HG03469 (cell line): ENCODE results near the gene TFEB.
"Not testable (repeated sequence)": the region's sequence is repeated elsewhere in the genome, so short reads cannot be mapped to it uniquely, and the experiment has no call there.

Source experiments
- ATAC-seq: cut with Tn5 transposase; IDR thresholded peaks from one replicate; pipeline ENCODE4 v1.9.1; 2021; ENCODE audit warnings: mild to moderate bottlenecking, moderate library complexity, moderate number of reproducible peaks; ENCODE audit not compliant: unreplicated experiment

Gene TFEB

DNA sequence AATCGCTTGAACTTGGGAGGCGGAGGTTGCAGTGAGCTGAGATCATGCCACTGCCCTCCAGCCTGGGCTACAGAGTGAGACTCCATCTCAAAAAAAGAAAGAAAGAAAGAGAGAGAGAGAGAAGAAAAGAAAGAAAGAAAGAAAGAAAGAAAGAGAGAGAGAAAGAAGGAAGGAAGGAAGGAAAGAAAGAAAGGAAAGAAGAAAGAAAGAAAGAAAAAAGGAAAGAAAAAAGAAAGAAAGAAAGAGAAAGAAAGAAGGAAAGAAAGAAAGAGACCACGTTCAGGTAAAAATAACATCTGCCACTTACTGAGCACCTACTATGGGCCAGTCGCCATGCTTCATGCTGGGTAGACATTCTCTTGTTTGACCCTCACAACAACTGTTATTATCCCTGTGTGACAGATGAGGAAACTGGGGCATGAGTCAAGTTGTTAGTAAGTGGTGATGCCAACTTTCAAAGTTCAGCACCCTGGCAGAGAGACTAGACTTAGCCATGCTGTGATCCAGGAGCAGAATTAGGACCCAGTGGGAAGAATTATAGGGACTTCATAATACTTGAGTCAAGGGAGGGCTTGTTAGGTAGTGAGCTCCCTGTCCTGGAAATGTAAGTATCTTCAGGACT, 30.7 kb upstream of the TFEB start:
- not testable (repeated sequence) for ATAC-seq

DNA sequence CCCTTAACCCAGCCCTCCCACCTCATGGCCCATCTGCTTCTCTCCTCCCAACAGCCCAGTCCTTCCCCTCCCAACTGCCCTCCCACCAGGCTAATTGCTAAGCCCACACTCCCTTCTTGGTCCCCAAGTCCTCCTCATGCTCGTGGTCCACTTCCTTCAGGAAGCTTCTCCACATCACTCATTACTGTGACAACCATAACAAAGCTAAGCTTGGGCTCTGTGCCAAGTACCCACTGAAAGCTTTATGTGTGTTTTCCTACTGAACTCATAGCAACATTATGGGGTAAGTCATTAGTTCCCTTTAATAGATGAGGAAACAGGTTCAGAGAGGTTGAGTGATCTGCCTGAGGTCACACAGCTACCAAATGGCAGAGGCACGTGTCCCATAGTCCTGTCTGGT, 28.1 kb upstream of the TFEB start:
- no peak for ATAC-seq

DNA sequence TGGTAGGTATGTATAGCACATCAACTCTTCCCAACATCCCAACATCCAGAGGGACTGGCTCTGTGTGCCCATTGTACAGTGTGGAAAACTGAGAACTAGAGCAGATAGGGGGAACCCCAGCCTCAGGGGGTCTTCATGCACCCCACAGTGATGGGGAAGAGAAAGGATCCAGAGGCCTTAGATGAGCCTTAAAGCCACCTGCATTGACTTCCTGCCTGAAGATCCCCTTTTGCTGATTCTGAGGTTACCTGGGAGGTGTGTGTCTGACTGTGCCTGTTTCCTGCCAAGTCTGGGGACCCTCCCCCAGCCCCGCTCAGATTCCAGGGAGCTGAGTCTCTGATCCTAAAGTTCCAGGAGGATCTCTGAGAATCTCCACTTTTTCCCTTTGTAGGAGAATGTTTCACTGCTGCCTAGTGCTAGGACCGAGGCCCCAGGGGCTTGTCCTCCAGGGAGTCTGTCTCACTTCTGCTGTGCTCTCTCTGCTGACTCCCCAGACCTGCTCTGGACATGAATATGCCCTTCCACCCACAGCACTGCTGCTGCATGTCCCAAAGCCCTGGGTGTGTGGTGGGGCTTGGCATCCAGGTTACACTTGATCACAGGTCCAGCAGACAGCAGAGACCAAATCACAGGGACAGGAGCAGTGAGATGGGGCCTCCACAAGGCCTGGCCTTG, 24.6 kb upstream of the TFEB start:
- no peak for ATAC-seq

DNA sequence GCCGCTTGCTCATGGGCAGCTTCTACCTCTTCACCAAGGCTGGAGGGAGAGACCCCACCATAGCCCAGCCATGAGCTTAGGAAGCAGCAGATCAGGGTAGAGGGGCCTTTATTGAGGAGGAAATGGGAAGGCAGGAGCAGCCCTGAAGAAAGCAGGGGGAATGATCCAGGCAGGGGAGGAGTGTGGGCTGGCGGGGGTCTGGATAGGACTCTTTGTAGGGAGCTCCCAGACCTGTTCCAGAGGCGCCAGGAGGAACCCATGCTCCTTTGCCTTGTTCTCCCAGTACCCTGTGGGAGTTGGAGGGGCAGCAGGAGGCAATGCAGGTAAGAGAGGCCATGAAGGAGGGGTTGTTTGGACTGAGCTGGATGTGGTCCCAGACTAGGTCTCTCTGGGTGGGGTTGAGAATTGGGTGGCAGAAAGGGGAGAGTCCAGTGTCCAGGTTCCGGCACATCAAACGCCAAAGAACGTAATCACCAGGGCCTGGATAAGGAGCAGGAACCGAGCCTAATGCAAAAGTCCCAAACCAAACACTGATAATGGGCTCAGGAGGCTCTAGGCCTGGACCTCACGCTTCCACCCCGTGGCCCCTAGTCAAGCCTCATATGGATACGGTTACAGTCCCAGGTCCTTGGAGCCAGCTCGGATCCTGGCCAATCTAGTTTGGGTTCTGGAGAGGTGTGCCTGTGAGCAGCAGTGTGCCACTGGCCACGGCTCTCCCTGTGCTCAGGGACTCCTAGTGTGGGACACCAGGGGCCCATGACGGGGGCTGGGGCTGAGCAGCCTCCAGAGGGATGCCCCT, 23.9 kb upstream of the TFEB start:
- no peak for ATAC-seq

DNA sequence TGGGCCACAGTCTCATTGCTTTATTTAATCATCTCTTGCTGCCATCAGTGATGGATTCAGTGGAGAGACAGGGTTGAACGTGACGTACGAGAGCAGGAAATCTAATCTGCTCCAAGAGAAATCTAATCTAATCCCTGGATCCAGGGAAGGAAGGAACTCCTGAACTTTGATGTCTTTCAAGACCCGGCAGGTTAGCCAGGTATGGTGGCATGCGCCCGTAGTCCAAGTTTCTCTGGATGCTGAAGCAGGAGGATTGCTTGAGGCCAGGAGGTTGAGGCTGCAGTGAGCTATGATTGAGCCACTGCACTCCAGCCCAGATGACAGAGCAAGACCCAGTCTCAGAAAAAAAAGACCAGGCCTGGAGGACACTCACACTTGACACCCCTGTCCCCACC, 23.2 kb upstream of the TFEB start:
- ATAC-seq: no peak

DNA sequence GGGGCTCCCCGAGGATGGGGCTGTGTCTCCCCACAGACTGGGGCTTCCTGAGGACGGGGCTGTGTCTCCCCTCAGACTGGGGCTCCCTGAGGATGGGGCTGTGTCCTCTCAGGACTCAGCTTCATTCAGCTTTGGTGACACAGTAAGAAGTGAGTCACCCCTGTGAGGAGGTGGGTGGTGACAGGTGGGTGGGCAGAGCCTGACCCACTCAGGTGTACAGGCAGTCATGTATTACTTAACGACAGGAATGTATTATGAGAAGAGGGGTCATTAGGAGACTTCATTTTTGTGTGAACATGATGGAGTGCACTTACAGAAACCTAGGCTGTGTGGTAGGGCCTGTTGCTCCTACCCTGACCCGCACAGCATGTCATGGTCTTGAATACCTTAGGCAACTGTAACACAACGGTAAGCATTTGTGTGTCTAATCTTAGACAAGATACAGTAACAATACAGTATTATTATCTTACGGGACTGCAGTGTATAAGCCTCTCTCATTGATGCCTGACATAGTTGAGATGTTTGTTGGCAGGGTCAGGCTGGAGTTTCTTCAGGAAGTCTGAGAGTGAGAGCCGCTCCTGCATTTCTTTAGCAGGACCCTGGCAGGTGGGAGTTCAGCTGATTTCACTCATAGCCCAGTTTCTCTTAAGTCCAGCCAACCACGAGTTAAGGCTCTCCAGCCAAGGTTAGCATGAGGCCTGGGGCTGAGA, 22.7 kb upstream of the TFEB start:
- no peak for ATAC-seq

DNA sequence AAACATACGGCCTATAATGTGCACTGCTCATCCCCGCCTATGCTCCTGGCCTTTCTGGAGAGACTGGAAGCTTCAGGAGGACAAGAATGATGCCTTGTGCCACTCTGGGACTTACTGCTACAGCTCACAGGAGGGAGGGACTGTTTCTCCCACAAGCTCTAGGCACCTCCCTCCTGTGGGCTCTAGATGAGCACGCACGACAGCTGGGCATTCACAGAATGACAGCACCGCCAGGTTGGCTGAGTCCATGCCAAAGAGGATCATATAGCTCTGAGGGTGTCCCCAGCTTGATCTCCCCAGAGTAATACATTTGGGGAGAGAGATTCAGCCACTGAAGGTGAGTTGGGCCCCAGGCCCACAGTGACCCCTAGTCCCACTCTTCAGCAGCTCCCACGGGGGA, 21.9 kb upstream of the TFEB start:
- no peak for ATAC-seq

DNA sequence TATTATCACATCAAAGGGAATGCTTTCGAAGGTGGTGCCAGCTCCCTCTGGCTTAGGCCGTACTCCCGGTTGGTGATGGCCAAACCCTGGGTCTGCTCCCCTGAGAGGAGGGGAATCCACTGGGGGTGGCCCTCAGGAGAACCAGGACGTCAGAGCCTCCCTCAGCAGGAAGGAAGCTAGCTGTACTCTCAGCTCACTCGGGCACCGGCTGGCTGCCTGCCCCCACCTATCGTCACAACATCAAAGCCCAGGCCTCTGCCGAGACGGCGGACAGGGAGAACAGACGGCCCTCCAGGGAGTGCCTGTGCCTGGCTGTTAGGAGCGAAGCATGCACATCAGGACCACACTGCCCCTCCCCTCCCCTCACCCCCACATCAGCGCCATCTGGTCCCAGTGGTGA, 20.9 kb upstream of the TFEB start:
- no peak for ATAC-seq

DNA sequence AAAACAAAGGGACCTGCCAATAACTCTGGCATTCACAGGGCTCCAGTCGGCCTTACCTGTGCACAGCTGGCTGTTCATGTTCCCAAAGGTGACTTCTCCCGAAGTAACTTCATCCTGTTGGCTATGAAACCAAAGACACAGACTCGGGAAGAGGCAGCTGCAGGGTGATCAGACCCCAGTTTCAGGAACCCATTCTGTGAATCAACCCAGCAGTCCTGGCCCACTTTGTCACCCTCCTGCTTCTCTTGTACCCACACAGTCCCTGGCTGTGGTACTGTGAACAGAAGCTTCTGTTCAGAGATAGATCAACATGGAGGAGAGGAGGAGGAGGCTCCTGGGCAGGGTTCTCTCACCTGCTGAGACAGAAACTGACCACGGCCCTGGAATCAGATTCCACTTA, 20.5 kb upstream of the TFEB start:
- no peak for ATAC-seq

DNA sequence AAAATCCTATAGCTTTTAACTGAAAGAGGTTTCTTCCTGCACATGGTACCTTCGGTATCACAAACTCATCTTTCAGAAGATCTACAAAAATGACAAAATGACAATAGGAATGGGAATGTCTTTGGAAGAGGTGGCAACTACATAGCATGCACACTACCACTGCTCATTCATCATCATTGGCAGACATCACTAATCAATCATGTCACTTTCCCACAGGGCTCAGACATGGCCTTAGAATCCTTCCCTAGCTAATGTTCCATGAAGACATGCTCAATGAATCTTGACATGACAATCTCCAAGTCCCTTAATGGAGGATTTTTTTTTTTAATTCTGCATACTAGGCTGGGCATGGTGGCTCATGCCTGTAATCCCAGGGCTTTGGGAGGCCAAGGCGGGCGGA, 15.0 kb upstream of the TFEB start:
- ATAC-seq: no peak

DNA sequence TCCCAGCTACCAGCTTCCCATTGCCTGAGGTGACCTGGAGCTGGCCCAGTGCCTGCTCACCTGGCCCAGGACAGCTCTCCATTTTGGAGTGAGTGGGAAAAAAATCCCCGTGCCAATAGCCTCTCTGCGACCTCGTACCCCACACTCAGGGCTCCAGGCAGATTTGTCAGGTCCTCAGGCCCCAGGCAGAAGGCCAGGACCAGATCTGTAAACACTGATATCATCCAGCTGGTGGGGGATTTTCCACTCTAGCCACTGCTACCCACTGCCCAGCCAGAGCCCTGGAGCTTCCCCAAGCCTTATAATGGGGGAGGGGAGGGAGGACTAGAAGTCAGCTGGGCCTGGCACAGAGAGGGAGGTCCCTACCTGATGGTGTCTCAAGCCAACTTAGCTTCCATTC, 13.1 kb upstream of the TFEB start:
- ATAC-seq: no peak

DNA sequence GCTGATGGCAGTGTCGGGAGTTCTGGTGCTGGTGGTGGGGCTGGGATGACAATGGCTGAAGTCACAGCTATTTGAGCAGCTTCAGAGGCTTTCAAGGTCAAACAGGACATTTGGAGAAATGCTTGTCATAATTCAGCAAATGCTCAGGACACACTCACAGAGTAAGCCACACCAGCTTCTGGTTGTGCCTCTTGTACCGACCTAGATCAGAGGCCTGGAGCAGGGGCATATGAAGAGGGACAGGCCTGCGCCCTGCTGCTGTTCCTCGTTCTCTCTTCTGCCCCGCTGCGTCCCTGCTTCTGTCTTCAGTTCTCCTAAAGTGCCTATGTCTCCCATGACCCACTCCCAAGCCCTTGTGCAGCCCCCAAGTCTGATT, 12.7 kb upstream of the TFEB start:
- no peak for ATAC-seq

DNA sequence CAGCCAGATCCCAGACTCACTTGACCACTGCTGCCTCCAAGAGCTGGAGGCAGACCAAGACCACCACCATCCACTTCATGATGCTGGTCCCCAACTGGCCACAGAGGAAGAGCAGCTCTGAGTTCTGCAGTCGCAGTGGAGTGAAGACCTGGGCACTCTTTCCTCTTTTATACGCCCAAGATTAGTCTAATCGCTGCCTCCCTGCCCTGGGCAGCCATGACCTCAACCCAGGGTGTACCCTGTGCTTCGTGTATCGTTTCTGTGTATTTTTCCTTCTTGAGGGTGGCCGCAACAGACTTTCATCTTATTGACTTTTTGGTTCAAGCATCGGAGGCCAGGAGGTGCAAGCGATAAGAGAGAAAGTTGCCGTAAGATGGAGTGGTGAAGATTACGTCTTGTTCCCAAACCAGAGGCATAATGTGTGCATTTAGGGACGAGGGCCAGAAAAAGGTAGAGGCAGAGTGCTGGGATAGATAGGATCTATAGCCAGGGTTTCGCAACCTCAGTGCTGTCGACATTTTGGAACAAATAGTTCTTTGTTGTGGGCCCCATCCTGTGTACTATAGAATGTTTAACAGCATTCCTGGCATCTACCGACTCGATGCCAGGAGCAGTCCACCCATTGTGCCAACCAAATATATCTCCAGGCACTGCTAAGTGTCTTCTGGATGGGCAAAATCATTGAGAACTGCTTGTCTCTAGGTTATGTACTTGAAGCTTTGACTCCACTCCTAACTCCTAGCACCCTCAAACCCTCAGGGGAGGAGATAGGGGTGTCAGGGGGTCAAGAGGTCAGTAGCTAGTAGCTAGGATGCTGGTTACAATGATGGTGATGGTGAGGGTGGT, 12.1 kb upstream of the TFEB start, which contains the start of gene PGC:
Gene PGC (minus strand): TSS at position 142 of the 846 bp plus-strand sequence. CDS start 63 bp downstream, at position 79.
- ATAC-seq: no peak

DNA sequence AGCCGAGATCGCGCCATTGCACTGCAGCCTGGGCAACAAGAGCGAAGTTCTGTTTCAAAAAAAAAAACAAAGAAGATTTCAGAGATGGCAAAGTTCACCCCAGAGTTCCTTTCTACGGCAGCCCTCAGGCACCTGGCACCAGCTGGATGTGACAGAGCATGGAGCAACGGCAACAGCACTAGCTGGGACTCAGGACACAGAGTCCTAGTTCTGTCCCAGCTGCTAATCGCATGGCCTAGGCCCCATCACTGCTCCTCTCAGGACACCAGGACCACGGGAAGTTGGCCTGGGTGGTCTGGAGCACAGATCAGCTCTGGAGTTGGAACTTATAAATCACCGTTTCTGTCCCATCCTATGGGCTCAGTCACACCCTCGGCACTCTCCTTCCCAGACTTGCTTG, 10.7 kb upstream of the TFEB start:
- no peak for ATAC-seq

DNA sequence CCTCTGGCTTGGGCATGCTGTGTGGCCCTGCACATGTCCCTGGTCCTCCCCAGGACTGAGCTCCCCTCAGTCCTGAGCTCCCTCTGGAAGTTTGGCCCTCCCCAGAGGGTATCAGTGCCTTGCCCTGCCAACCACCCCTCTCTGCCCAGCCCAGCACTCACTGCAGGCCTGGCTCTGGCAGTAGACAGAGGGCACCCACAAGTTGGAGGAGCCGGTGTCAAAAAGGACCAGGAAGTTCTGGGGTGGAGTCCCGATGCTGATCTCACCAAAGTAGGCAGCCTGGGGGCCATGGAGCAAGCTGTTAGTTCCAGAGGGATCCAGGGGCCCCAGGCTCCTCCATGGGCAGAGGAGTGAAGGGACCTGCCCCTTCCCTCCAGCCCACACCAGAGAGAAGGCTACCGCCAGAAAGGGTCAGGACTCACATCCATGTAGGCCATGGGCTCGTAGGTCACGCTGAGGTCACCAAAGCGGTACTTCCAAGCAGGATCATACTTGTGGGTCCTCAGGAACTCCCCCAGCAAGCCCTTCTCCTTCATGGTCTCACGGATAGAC, 8.9 kb upstream of the TFEB start:
- no peak for ATAC-seq

DNA sequence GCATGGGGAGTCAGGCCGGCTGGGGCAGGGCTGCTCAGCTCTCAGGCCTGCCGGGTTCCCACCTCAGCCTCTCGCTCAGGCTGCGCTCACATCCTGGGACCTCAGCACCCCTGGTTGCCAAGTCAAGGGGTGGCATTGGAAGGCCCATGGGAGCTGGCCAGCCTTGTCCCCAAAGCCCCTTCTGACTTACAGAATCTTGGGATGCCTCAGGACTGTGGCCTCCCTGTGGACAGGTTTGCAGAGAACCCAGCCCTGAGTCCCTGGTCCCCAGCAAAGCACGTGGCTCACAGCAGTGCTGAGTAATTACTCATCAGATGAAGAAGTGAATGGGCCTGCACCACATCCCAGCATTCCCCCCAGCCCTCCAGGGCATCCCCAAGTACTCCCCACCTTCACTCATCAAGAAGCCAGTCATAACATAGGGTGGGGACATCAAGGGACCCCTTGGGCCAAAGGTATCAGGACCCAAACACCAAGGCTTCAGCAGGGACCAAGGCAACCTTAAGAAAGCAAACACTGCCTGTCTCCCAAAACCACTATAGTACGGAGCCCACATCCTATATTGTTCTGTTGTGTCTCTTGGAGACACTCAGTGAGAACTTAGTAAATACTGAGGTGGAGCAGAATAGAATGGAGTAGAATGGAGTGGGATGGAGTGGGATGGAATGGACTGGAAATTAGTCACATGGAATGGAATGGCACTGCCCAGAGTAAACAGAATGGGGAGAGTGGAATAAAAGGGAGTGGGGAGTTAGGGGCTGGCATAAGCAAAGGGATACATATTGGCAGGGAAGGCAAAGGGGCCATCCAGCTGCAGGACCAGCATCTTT, 8.2 kb upstream of the TFEB start:
- ATAC-seq: no peak

DNA sequence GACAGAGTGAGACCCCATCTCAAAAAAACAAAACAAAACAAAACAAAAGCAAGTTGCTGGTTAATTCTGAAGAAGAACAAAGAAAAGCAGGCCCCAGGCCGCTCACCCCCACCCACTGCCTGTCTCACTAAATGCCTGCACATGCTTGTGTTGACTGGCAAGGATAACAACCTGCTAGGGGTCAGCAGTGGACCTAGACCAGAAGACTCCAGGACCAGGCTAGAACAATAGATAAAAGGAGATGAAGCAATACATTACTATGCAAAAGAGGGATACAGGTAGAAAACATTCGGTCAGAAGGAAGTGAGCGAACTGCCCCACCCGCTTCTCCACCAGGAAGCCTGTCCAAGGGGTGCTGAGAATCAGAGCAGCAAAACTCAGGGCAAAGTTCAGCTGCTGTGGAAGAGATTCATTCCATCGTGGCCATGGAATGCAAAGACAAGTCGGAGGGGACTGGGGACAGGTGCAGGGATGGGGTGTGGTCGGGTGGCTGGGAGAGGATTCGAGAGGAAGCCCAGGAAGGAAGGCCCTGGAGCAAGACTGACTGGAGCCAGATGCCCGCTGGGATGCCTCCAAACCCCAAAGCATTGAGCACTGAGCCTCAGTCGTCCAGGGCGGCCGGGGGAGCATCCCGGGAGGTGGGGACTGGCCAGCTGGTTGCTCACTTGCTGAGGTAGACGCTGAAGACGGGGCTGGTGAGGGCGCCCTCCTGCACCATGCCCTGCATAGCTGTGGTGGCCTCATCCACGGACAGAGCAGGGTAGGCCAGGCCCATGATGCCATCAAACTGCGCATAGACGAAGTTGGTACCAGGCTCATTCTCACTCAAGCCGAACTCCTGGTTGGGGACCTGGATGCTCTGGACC, 6.5 kb upstream of the TFEB start:
- ATAC-seq: no peak

DNA sequence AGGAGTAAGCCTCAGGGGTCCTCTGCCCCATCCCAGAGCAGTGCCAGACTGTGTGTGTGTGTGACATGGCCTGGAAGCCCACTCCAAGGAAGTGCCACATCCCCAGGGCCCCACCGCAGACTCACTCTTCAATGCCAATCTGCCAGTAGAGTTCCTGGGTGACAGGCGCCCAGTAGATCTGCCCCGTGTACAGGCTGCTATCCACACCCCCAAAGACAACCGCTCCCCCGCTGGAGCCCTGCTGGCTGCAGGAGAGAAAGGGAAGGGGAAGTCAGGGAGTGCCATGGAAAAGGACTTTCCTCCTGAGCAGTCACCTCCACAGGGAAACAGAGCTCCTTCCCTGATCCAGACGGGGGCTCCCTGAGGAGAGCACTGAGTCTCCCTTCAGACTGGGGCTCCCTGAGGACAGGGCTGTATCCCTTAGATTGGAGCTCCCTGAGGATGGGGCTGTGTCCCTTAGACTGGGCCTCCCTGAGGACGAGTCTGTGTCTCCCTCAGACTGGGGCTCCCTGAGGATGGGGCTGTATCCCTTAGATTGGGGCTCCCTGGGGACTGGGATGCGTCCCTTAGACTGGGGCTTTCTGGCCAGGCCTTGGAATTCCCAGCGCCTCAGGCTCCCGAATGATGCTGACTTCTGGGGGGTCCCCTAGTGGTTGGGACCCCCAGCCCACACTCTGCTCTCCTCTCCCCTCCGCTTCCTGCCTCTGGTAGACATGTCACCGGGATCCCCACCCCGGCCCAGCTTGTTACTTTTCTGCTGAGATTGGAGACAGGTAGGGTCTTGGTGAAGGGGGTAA, 5.2 kb upstream of the TFEB start:
- ATAC-seq: no peak
